Tibial nerve (tissue), 4 donors: ENCODE results near the gene GNAQ.

Experiments
- CTCF ChIP-seq, 5 experiments: fragments of 200-600 bp in 3 of 5; fragments of 450-650 bp in 2 of 5; sonication (generic) in 3 of 5; IDR thresholded peaks; one replicate each; pipeline ENCODE4 v1.5.1; 2016 to 2019; ENCODE audit warnings: antibody characterized with exemption in 5 of 5, mild to moderate bottlenecking in 3 of 5, moderate library complexity in 2 of 5
- EP300 ChIP-seq, 2 donors: sonication (generic); formaldehyde crosslinking; IDR thresholded peaks; one replicate each; pipeline ENCODE4 v1.6.1; 2017; ENCODE audit warnings: antibody characterized with exemption in 2 of 2, mild to moderate bottlenecking in 1 of 2

- no peak for TF ChIP-seq CTCF (IDR thresholded peaks at IDR 0.05)
- no peak for TF ChIP-seq EP300 (IDR thresholded peaks at IDR 0.05)
Observed at GRCh38 chr9:77785341-77785740, 246.3 kb downstream of the GNAQ start.
